HEK293 (cell line): ENCODE measurements around the gene KIF4A.
A peak's percentile ranks its signal among the peaks of the same experiment; 100 is the strongest.

Experiments
- CTCF ChIA-PET: fragments of 350-600 bp; formaldehyde crosslinking; extraction: SDS; loops from one replicate; lab custom pipeline; 2021; ENCODE audit warnings: antibody characterized with exemption; lab: Yijun Ruan, JAX
- POLR2A ChIA-PET: fragments of 300-600 bp; formaldehyde crosslinking; extraction: SDS; loops from one replicate; lab custom pipeline; 2020; ENCODE audit warnings: antibody characterized with exemption, inconsistent platforms; lab: Yijun Ruan, JAX
- H3K27ac ChIP-seq: fragments of 200-500 bp; sonication (Bioruptor generic); 2 replicates; pipeline ENCODE4 v1.5.1; 2014; ENCODE audit warnings: low read depth, low read length, control low read depth, inconsistent platforms; ENCODE audit errors: extremely low read depth
- H3K36me3 ChIP-seq, 2 experiments: fragments of 200-500 bp in 1 of 2; sonication (Bioruptor generic) in 1 of 2; 1 replicate in 1 of 2; 2 replicates in 1 of 2; pipeline ENCODE4 v1.5.1; 2014 to 2017; ENCODE audit warnings: inconsistent platforms in 2 of 2, low read length in 2 of 2; ENCODE audit not compliant: control insufficient read depth in 2 of 2, insufficient read depth in 1 of 2
- H3K4me1 ChIP-seq: fragments of 200-500 bp; sonication (Bioruptor generic); 2 replicates; pipeline ENCODE4 v1.5.1; 2014; ENCODE audit warnings: mild to moderate bottlenecking, low read length, inconsistent platforms; ENCODE audit not compliant: control insufficient read depth, insufficient read depth
- H3K4me3 ChIP-seq: 2 replicates; pipeline ENCODE4 v1.5.1; 2011; ENCODE audit warnings: low read depth, mild to moderate bottlenecking, control low read depth, low read length, moderate library complexity
- H3K9me3 ChIP-seq: fragments of 200-500 bp; sonication (Bioruptor generic); 2 replicates; pipeline ENCODE4 v1.5.1; 2014; ENCODE audit warnings: low read depth, low read length, inconsistent platforms; ENCODE audit not compliant: control insufficient read depth, insufficient read depth
- BCL11A ChIP-seq: fragments of 450-650 bp; formaldehyde crosslinking; IDR thresholded peaks from 2 replicates; pipeline ENCODE4 v1.5.1; 2016; ENCODE audit warnings: low read depth, missing biosample characterization, missing genetic modification characterization
- EGR2 ChIP-seq: fragments of 450-650 bp; formaldehyde crosslinking; IDR thresholded peaks from 2 replicates; pipeline ENCODE4 v1.5.1; 2016; ENCODE audit warnings: low read depth, missing biosample characterization, missing genetic modification characterization
- HOXC10 ChIP-seq: sonication (generic); formaldehyde crosslinking; IDR thresholded peaks from 2 replicates; pipeline ENCODE4 v1.8.1; 2023; ENCODE audit warnings: mild to moderate bottlenecking, missing genetic modification reagents
- SETDB1 ChIP-seq: IDR thresholded peaks from one replicate; pipeline ENCODE4 v1.6.1; 2017; ENCODE audit warnings: mild to moderate bottlenecking, low read length, moderate library complexity, mixed read lengths; ENCODE audit not compliant: insufficient read length
- ZBTB21 ChIP-seq: fragments of 450-650 bp; formaldehyde crosslinking; IDR thresholded peaks from 2 replicates; pipeline ENCODE4 v1.5.1; 2017; ENCODE audit warnings: missing biosample characterization, missing genetic modification characterization
- ZFHX2 ChIP-seq: fragments of 450-650 bp; formaldehyde crosslinking; conservative IDR thresholded peaks from 2 replicates; pipeline ENCODE4 v1.5.1; 2016; ENCODE audit warnings: missing biosample characterization, missing genetic modification characterization
- ZFP41 ChIP-seq: fragments of 450-650 bp; formaldehyde crosslinking; IDR thresholded peaks from 2 replicates; pipeline ENCODE4 v1.5.1; 2016; ENCODE audit warnings: missing biosample characterization, missing genetic modification characterization, borderline replicate concordance
- ZIC2 ChIP-seq: fragments of 450-650 bp; formaldehyde crosslinking; IDR thresholded peaks from 2 replicates; pipeline ENCODE4 v1.5.1; 2016; ENCODE audit warnings: missing biosample characterization, missing genetic modification characterization
- ZNF132 ChIP-seq: fragments of 450-650 bp; formaldehyde crosslinking; IDR thresholded peaks from 2 replicates; pipeline ENCODE4 v1.5.1; 2017; ENCODE audit warnings: missing biosample characterization, missing genetic modification characterization, borderline replicate concordance
- ZNF248 ChIP-seq: fragments of 450-650 bp; formaldehyde crosslinking; IDR thresholded peaks from 2 replicates; pipeline ENCODE4 v1.5.1; 2017; ENCODE audit warnings: missing biosample characterization, missing genetic modification characterization
- ZNF266 ChIP-seq: fragments of 450-650 bp; formaldehyde crosslinking; IDR thresholded peaks from 2 replicates; pipeline ENCODE4 v1.5.1; 2016; ENCODE audit warnings: missing biosample characterization, missing genetic modification characterization, low read depth
- ZNF335 ChIP-seq: fragments of 450-650 bp; formaldehyde crosslinking; conservative IDR thresholded peaks from 2 replicates; pipeline ENCODE4 v1.5.1; 2016; ENCODE audit warnings: missing biosample characterization, missing genetic modification characterization
- ZNF341 ChIP-seq: fragments of 450-650 bp; formaldehyde crosslinking; IDR thresholded peaks from 2 replicates; pipeline ENCODE4; 2016; ENCODE audit warnings: low read depth, missing biosample characterization, missing genetic modification characterization
- ZNF521 ChIP-seq: fragments of 450-650 bp; formaldehyde crosslinking; IDR thresholded peaks from 2 replicates; pipeline ENCODE4 v1.5.1; 2017; ENCODE audit warnings: missing biosample characterization, mild to moderate bottlenecking, missing genetic modification characterization
- ZNF561 ChIP-seq: fragments of 450-650 bp; IDR thresholded peaks from 2 replicates; pipeline ENCODE4 v1.5.1; 2018; ENCODE audit warnings: missing biosample characterization, missing genetic modification characterization, borderline replicate concordance
- ZNF623 ChIP-seq: fragments of 450-650 bp; formaldehyde crosslinking; IDR thresholded peaks from 2 replicates; pipeline ENCODE4 v1.5.1; 2016; ENCODE audit warnings: missing biosample characterization, missing genetic modification characterization
- ZNF777 ChIP-seq: fragments of 450-650 bp; formaldehyde crosslinking; IDR thresholded peaks from 2 replicates; pipeline ENCODE4 v1.5.1; 2017; ENCODE audit warnings: missing biosample characterization, missing genetic modification characterization, borderline replicate concordance
- TF ChIP-seq, protein P1 (sequence below): fragments of 450-650 bp; IDR thresholded peaks from 2 replicates; pipeline ENCODE4 v1.5.1; 2018; ENCODE audit warnings: missing biosample characterization, mild to moderate bottlenecking, missing genetic modification characterization
- TF ChIP-seq, protein P2 (sequence below): fragments of 450-650 bp; formaldehyde crosslinking; IDR thresholded peaks from 2 replicates; pipeline ENCODE4 v1.5.1; 2017; ENCODE audit warnings: missing biosample characterization, missing genetic modification characterization
- TF ChIP-seq, protein P3 (sequence below): fragments of 450-650 bp; formaldehyde crosslinking; conservative IDR thresholded peaks from 2 replicates; pipeline ENCODE4 v1.5.1; 2016; ENCODE audit warnings: low read depth, missing biosample characterization, missing genetic modification characterization
- TF ChIP-seq, protein P4 (sequence below): fragments of 450-650 bp; formaldehyde crosslinking; IDR thresholded peaks from 2 replicates; pipeline ENCODE4 v1.5.1; 2016; ENCODE audit warnings: missing biosample characterization, missing genetic modification characterization
- TF ChIP-seq, protein P5 (sequence below): fragments of 450-650 bp; formaldehyde crosslinking; IDR thresholded peaks from 2 replicates; pipeline ENCODE4 v1.5.0; 2017; ENCODE audit warnings: missing biosample characterization, missing genetic modification characterization, borderline replicate concordance

KIF4A gene

DNA sequence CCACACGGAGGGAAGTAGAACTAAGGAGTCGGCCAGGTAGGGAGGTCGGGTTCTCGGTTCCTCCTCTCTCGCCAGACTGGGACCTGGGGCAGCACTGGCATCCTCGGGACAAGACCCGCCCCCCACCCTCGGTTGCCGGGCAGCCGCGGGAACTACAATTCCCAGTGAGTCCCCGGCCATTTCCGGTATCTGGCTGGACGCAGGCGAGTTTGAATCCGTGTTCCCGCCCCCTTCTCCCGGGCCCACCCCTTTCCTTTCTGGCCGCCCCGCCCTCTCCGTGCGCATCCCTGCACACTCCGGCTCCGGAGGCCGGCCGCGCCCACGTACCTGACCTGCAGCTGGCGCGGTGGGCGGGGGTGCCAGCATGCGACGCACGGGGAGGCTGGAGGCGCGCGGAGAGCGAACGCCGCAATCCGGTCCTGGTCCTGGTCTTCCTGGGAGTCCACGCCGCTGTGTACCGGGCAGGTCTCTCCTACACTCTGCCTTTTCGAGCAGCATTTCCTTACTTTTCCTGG, 144.5 kb downstream of the KIF4A start (continued):
- no peak for TF ChIP-seq ZNF132 (tag by site-specific recombination)
- peak; percentile 88 for TF ChIP-seq ZFHX2 (tag by site-specific recombination)

DNA sequence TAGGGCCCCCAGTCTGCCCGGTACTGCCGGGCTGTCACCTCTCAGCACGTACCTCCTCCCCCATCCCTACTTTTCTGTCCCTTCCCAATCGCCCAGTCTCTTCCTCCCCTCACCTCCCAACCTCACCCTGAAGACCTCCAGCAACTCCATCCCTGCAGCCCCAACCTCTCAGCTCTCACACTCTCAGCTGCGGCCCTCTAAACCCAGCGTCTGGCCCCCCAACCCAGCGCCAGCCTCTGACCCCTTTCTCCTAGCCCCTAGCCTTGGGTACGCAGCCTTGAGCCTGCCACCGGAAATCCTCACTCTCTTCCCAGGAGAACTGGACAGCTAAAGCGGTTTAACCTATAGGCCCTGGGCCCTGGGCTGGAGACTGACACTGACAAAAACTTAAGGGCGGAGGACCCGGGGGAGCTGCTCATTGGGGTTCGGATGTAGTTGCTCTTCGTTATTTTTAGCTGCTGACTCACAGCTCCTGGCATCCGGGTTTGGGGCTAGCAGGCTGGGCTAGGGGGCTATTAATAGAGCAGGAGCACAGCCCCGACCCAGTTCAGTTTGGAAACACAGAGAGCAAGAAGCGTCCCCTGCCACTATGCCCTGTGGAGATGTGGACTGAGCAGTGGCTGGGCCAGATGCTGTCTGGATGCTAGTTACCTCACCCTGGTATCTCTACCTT, 145.1 kb downstream of the KIF4A start:
- POLR2A ChIA-PET, result interaction anchor here (1.0 kb wide), 1 partner anchor 17 kb away, joined by 4 read pairs; no protein-coding TSS in a partner anchor
- CTCF ChIA-PET, result interaction anchor here (1.3 to 1.7 kb wide), 5 partner anchors 10 to 230 kb away, joined by 3 to 8 read pairs (median 7); no protein-coding TSS in a partner anchor
- Histone ChIP-seq H3K4me3 (peak overlapping the region; percentile 39), H3K4me1 (peaks cover 2% of the 10 kb centered on the region; the same call in 1 of the 2 replicates), H3K9me3 (no peaks in the 10 kb centered on the region), H3K36me3 (no peaks in the 10 kb centered on the region), H3K27ac (no peak overlapping the region)
- TF ChIP-seq ZNF335 (tag by site-specific recombination), result 0 out of 2 replicates have a peak, but pooled peaks have one; percentile 52
- TF ChIP-seq ZFP41 (tag by site-specific recombination), result no peak
- no peak for TF ChIP-seq BCL11A (tag by site-specific recombination)
- TF ChIP-seq ZNF623 (tag by site-specific recombination), result no peak
- no peak for TF ChIP-seq ZNF521 (tag by site-specific recombination)
- no peak for TF ChIP-seq HOXC10 (CRISPR knock-in tag)
- TF ChIP-seq ZNF341 (tag by site-specific recombination), result no peak
- TF ChIP-seq ZBTB21 (tag by site-specific recombination), result no peak
- no peak for TF ChIP-seq ZNF561 (tag by site-specific recombination)
- TF ChIP-seq, protein P1, sequence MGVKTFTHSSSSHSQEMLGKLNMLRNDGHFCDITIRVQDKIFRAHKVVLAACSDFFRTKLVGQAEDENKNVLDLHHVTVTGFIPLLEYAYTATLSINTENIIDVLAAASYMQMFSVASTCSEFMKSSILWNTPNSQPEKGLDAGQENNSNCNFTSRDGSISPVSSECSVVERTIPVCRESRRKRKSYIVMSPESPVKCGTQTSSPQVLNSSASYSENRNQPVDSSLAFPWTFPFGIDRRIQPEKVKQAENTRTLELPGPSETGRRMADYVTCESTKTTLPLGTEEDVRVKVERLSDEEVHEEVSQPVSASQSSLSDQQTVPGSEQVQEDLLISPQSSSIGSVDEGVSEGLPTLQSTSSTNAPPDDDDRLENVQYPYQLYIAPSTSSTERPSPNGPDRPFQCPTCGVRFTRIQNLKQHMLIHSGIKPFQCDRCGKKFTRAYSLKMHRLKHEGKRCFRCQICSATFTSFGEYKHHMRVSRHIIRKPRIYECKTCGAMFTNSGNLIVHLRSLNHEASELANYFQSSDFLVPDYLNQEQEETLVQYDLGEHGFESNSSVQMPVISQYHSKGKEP (tag by site-specific recombination), result no peak
- TF ChIP-seq, protein P2, sequence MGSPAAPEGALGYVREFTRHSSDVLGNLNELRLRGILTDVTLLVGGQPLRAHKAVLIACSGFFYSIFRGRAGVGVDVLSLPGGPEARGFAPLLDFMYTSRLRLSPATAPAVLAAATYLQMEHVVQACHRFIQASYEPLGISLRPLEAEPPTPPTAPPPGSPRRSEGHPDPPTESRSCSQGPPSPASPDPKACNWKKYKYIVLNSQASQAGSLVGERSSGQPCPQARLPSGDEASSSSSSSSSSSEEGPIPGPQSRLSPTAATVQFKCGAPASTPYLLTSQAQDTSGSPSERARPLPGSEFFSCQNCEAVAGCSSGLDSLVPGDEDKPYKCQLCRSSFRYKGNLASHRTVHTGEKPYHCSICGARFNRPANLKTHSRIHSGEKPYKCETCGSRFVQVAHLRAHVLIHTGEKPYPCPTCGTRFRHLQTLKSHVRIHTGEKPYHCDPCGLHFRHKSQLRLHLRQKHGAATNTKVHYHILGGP, result no peak
- no peak for TF ChIP-seq ZIC2 (tag by site-specific recombination)
- TF ChIP-seq ZNF777 (tag by site-specific recombination), result no peak
- TF ChIP-seq SETDB1, result no peak
- TF ChIP-seq, protein P3, sequence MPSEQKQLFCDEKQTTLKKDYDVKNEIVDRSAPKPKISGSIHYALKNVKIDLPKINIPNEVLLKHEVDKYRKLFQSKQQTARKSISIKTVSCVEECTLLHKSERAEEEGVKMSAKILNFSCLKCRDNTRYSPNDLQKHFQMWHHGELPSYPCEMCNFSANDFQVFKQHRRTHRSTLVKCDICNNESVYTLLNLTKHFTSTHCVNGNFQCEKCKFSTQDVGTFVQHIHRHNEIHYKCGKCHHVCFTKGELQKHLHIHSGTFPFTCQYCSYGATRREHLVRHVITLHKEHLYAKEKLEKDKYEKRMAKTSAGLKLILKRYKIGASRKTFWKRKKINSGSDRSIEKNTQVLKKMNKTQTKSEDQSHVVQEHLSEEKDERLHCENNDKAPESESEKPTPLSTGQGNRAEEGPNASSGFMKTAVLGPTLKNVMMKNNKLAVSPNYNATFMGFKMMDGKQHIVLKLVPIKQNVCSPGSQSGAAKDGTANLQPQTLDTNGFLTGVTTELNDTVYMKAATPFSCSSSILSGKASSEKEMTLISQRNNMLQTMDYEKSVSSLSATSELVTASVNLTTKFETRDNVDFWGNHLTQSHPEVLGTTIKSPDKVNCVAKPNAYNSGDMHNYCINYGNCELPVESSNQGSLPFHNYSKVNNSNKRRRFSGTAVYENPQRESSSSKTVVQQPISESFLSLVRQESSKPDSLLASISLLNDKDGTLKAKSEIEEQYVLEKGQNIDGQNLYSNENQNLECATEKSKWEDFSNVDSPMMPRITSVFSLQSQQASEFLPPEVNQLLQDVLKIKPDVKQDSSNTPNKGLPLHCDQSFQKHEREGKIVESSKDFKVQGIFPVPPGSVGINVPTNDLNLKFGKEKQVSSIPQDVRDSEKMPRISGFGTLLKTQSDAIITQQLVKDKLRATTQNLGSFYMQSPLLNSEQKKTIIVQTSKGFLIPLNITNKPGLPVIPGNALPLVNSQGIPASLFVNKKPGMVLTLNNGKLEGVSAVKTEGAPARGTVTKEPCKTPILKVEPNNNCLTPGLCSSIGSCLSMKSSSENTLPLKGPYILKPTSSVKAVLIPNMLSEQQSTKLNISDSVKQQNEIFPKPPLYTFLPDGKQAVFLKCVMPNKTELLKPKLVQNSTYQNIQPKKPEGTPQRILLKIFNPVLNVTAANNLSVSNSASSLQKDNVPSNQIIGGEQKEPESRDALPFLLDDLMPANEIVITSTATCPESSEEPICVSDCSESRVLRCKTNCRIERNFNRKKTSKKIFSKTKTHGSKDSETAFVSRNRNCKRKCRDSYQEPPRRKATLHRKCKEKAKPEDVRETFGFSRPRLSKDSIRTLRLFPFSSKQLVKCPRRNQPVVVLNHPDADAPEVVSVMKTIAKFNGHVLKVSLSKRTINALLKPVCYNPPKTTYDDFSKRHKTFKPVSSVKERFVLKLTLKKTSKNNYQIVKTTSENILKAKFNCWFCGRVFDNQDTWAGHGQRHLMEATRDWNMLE (tag by site-specific recombination), result no peak
- TF ChIP-seq ZNF248 (tag by site-specific recombination), result 0 out of 2 replicates have a peak, but pooled peaks have one; percentile 15
- TF ChIP-seq, protein P4, sequence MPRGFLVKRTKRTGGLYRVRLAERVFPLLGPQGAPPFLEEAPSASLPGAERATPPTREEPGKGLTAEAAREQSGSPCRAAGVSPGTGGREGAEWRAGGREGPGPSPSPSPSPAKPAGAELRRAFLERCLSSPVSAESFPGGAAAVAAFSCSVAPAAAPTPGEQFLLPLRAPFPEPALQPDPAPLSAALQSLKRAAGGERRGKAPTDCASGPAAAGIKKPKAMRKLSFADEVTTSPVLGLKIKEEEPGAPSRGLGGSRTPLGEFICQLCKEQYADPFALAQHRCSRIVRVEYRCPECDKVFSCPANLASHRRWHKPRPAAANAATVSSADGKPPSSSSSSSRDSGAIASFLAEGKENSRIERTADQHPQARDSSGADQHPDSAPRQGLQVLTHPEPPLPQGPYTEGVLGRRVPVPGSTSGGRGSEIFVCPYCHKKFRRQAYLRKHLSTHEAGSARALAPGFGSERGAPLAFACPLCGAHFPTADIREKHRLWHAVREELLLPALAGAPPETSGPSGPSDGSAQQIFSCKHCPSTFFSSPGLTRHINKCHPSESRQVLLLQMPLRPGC (tag by site-specific recombination), result 0 out of 2 replicates have a peak, but pooled peaks have one; percentile 0
- TF ChIP-seq, protein P5, sequence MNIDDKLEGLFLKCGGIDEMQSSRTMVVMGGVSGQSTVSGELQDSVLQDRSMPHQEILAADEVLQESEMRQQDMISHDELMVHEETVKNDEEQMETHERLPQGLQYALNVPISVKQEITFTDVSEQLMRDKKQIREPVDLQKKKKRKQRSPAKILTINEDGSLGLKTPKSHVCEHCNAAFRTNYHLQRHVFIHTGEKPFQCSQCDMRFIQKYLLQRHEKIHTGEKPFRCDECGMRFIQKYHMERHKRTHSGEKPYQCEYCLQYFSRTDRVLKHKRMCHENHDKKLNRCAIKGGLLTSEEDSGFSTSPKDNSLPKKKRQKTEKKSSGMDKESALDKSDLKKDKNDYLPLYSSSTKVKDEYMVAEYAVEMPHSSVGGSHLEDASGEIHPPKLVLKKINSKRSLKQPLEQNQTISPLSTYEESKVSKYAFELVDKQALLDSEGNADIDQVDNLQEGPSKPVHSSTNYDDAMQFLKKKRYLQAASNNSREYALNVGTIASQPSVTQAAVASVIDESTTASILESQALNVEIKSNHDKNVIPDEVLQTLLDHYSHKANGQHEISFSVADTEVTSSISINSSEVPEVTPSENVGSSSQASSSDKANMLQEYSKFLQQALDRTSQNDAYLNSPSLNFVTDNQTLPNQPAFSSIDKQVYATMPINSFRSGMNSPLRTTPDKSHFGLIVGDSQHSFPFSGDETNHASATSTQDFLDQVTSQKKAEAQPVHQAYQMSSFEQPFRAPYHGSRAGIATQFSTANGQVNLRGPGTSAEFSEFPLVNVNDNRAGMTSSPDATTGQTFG, result no peak
- TF ChIP-seq ZNF266 (tag by site-specific recombination), result no peak
- no peak for TF ChIP-seq EGR2 (tag by site-specific recombination)
- TF ChIP-seq, all 188 proteins: peak for 3
